K562 (cell line): ENCODE results near the gene FAAP100. TPM values are rescaled to one million over a fixed set of nuclear protein-coding genes. Genes with fewer than 3 reads are reported as not detected.

ENCODE experiments used
- AFF1 ChIP-seq, 2 experiments: fragments of 450-650 bp; IDR thresholded peaks; 2 replicates each; pipeline ENCODE4 v1.6.1; 2018; ENCODE audit warnings: mild to moderate bottlenecking in 2 of 2, low read depth in 1 of 2; ENCODE audit not compliant: partially characterized antibody in 2 of 2
- E2F3 ChIP-seq: fragments of 250-450 bp; sonication (Bioruptor Pico); IDR thresholded peaks from 2 replicates; pipeline ENCODE4 v1.4.0; 2020; ENCODE audit warnings: mild to moderate bottlenecking
- FOXK1 ChIP-seq: sonication (generic); formaldehyde crosslinking; IDR thresholded peaks from 2 replicates; pipeline ENCODE4 v1.8.0; 2022; ENCODE audit warnings: missing genetic modification reagents, mild to moderate bottlenecking, borderline replicate concordance
- HLTF ChIP-seq: fragments of 450-650 bp; IDR thresholded peaks from 2 replicates; pipeline ENCODE4 v1.6.1; 2016
- ID3 ChIP-seq, 2 experiments: fragments of 250-450 bp in 1 of 2; fragments of 450-650 bp in 1 of 2; sonication (Bioruptor Pico) in 1 of 2; IDR thresholded peaks; 2 replicates each; pipeline versions ENCODE4 v1.6.1 to v1.8.0; 2016 to 2021; ENCODE audit warnings: mild to moderate bottlenecking in 2 of 2, moderate library complexity in 2 of 2, missing compliant biosample characterization in 1 of 2, missing genetic modification characterization in 1 of 2
- KAT8 ChIP-seq: fragments of 450-650 bp; IDR thresholded peaks from 2 replicates; pipeline ENCODE4 v1.6.1; 2016; ENCODE audit warnings: low read depth, mild to moderate bottlenecking
- NCOA4 ChIP-seq: fragments of 450-650 bp; IDR thresholded peaks from 2 replicates; pipeline ENCODE4 v1.6.1; 2018; ENCODE audit warnings: mild to moderate bottlenecking; ENCODE audit not compliant: partially characterized antibody
- POLR2G ChIP-seq: fragments of 200-400 bp; formaldehyde crosslinking; IDR thresholded peaks from 2 replicates; pipeline ENCODE4 v1.6.1; 2017; ENCODE audit warnings: low read depth, mild to moderate bottlenecking, antibody characterized with exemption, low read length, moderate library complexity
- RBBP5 ChIP-seq: fragments of 200-600 bp; sonication (generic); IDR thresholded peaks from 2 replicates; pipeline ENCODE4 v1.6.1; 2012; ENCODE audit warnings: borderline replicate concordance, mild to moderate bottlenecking, low read length, control low read depth, inconsistent platforms; ENCODE audit not compliant: insufficient read depth, poor library complexity, severe bottlenecking
- SAP30 ChIP-seq: fragments of 200-600 bp; sonication (generic); IDR thresholded peaks from 2 replicates; pipeline ENCODE4 v1.6.1; 2012; ENCODE audit warnings: borderline replicate concordance, low read depth, mild to moderate bottlenecking, moderate library complexity, low read length, control low read depth, inconsistent platforms; ENCODE audit not compliant: insufficient read depth, poor library complexity, severe bottlenecking
- TCF3 ChIP-seq: sonication (generic); formaldehyde crosslinking; IDR thresholded peaks from 2 replicates; pipeline ENCODE4 v1.4.0; 2020; ENCODE audit warnings: mild to moderate bottlenecking, missing genetic modification reagents
- TSHZ1 ChIP-seq: fragments of 250-450 bp; sonication (Bioruptor Pico); IDR thresholded peaks from 2 replicates; pipeline ENCODE4 v1.4.0; 2020; ENCODE audit warnings: mild to moderate bottlenecking, moderate library complexity
- XRCC3 ChIP-seq: fragments of 450-650 bp; IDR thresholded peaks from 2 replicates; pipeline ENCODE4 v1.6.1; 2017; ENCODE audit warnings: mild to moderate bottlenecking, moderate library complexity
- ZBTB12 ChIP-seq: fragments of 250-450 bp; sonication (Bioruptor Pico); IDR thresholded peaks from 2 replicates; pipeline ENCODE4 v1.4.0; 2020
- ZBTB17 ChIP-seq: fragments of 450-650 bp; formaldehyde crosslinking; IDR thresholded peaks from 2 replicates; pipeline ENCODE4 v1.4.0; 2020; ENCODE audit warnings: mild to moderate bottlenecking
- ZNF23 ChIP-seq: fragments of 250-450 bp; sonication (Bioruptor Pico); IDR thresholded peaks from 2 replicates; pipeline ENCODE4 v1.4.0; 2020; ENCODE audit warnings: mild to moderate bottlenecking
- polyA plus RNA-seq, 8 experiments: library from polyadenylated mRNA; depleted of rRNA in 4 of 8; stranded (reverse) in 5 of 8; unstranded in 3 of 8; fragments of >200 nt; fragmentation: Nextera tagmentation in 2 of 8; fragmentation: Illumina TruSeq in 1 of 8; extraction: Ambion mirVana in 2 of 8; extraction: Trizol in 1 of 8; gene quantifications; 2 replicates each; pipeline versions ENCODE4 v1.2.1 to v1.2.3, GENCODE V29; 2011 to 2014; ENCODE audit warnings: inconsistent platforms in 1 of 8, missing spikeins in 1 of 8
- total RNA-seq, 7 experiments: library from RNA; depleted of rRNA in 6 of 7; stranded (reverse); fragments of >200 nt in 6 of 7; fragmentation: Illumina TruSeq in 2 of 7; extraction: Trizol in 2 of 7; gene quantifications; 2 replicates each; pipeline versions ENCODE4 v1.2.1 to v1.2.3, GENCODE V29; 2011 to 2021; ENCODE audit warnings: low replicate concordance in 1 of 7

Gene FAAP100
- total and polyA plus RNA-seq, 9 of the 15 experiments (the other 6 are each of a cell fraction or from before 2014, with no cell fraction given): 0.31 to 51.2 (median 12.6) TPM

- TF ChIP-seq TCF3 (CRISPR knock-in tag) (no peak), SAP30 (peak; percentile 43), E2F3 (peak; percentile 64; the same call in 1 of the 2 replicates), RBBP5 (peak; percentile 46), FOXK1 (no peak), KAT8 (no peak), NCOA4 (no peak), XRCC3 (no peak), ZBTB17 (CRISPR knock-in tag) (peak; percentile 83), TSHZ1 (CRISPR knock-in tag) (no peak), ZNF23 (CRISPR knock-in tag) (no peak), HLTF (0 out of 2 replicates have a peak, but pooled peaks have one; percentile 47), ID3 (CRISPR knock-in tag; IDR thresholded peaks at IDR 0.05) (no peak), ID3 (tag; IDR thresholded peaks at IDR 0.05) (0 out of 2 replicates have a peak, but pooled peaks have one; percentile 25), POLR2G (peak; percentile 95), AFF1 (IDR thresholded peaks at IDR 0.05; ENCODE audit: low read depth in 1 of 2, partially characterized antibody in 2 of 2) (peak in 1 of 2 experiments; percentile 43), ZBTB12 (CRISPR knock-in tag) (no peak)
Measured at GRCh38 chr17:81511804-81512561, 40.2 kb downstream of the FAAP100 start (continued).
